Bronchial epithelial cell (primary cell): Measurements from ENCODE around the gene ALPL. TPM values are rescaled to one million over a fixed set of nuclear protein-coding genes. Genes with fewer than 3 reads are reported as not detected.
A peak's percentile ranks its signal among the peaks of the same experiment; 100 is the strongest.

ENCODE experiments used
- DNase-seq: peaks from one replicate; pipeline ENCODE4 v3.0.0-alpha.2; 2010; ENCODE audit warnings: low read depth
- FAIRE-seq: peaks from 2 replicates; lab custom pipeline; 2011; peaks lifted over from hg19 to GRCh38; lab: Jason Lieb, UNC
- H3K27me3 ChIP-seq: 2 replicates; pipeline ENCODE4 v1.5.1; 2011; ENCODE audit warnings: low read length; ENCODE audit not compliant: control insufficient read depth, insufficient read depth
- H3K36me3 ChIP-seq: 2 replicates; pipeline ENCODE4 v1.5.1; 2011; ENCODE audit warnings: low read length; ENCODE audit not compliant: control insufficient read depth, insufficient read depth
- H3K4me3 ChIP-seq: 2 replicates; pipeline ENCODE4 v1.5.1; 2011; ENCODE audit warnings: mild to moderate bottlenecking, low read depth, low read length, control low read depth
- total RNA-seq: library from RNA; depleted of rRNA; stranded (reverse); fragments of >200 nt; gene quantifications from 2 replicates; pipeline ENCODE4 v1.2.1, GENCODE V29; 2014
- TF ChIP-seq, protein P1 (sequence below): IDR thresholded peaks from 2 replicates; pipeline ENCODE4 v1.5.1; 2011; ENCODE audit warnings: mild to moderate bottlenecking, moderate library complexity, low read length, control low read depth, inconsistent platforms; ENCODE audit not compliant: insufficient read depth, severe bottlenecking

The ALPL gene
- total RNA-seq, 1 donor from 2014 or later = not detected

DNA sequence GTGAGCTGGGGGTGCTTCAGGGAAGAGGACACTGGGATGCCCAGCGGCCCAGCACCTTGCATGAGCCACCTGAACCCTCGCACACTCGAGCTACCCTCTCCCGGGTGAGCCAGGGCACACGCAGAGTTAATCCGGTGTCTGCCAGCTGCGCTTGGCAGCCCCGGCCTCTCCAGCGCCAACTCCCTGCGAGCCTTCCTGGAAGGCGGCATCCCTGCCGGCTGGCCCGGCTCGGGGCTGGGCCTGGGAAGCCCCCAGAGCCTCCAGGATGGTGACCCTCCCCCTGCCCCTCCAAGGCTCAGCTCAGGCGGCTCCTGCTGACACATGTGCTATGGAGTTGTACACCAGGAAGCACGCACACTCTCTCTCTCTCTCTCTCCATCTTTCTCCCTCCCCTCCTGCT, 111.3 kb downstream of the ALPL start:
- FAIRE-seq = no peak
- peaks cover 5% of the 10 kb centered on the region for H3K27me3 ChIP-seq

DNA sequence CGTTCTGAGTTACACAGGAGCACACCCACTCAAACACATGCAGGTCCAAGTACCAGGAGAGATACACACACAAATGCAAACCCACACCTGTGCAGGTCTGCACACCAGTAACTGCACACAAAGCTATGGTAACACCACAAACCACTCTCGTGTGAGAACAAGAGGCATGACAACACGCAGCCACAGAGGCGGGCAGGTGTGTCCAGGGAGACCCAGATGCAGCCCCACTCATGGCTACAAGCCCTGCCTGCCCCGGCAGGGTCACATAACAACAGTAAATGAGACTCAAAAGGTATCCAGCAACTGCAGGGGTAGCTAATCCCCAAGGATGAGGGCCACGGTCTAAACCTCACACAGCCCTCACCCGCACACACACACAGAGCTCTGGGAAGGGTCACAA, 111.8 kb downstream of the ALPL start:
- peaks cover 5% of the 10 kb centered on the region for H3K27me3 ChIP-seq
- no peak overlapping the region for H3K4me3 ChIP-seq
- FAIRE-seq (no peak), DNase-seq (no peak)
- TF ChIP-seq, protein P1, sequence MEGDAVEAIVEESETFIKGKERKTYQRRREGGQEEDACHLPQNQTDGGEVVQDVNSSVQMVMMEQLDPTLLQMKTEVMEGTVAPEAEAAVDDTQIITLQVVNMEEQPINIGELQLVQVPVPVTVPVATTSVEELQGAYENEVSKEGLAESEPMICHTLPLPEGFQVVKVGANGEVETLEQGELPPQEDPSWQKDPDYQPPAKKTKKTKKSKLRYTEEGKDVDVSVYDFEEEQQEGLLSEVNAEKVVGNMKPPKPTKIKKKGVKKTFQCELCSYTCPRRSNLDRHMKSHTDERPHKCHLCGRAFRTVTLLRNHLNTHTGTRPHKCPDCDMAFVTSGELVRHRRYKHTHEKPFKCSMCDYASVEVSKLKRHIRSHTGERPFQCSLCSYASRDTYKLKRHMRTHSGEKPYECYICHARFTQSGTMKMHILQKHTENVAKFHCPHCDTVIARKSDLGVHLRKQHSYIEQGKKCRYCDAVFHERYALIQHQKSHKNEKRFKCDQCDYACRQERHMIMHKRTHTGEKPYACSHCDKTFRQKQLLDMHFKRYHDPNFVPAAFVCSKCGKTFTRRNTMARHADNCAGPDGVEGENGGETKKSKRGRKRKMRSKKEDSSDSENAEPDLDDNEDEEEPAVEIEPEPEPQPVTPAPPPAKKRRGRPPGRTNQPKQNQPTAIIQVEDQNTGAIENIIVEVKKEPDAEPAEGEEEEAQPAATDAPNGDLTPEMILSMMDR = no peak
- no peaks in the 10 kb centered on the region for H3K36me3 ChIP-seq

More for the DNA sequence above, 111.3 kb downstream of the ALPL start:
- no peaks in the 10 kb centered on the region for H3K36me3 ChIP-seq
- DNase-seq = no peak
- TF ChIP-seq, protein P1 = no peak
- H3K4me3 ChIP-seq = no peak overlapping the region

- TF ChIP-seq, protein P1 = no peak
These were observed 112.7 kb downstream of the ALPL start for GRCh38 chr1:21621761-21622436.

DNA sequence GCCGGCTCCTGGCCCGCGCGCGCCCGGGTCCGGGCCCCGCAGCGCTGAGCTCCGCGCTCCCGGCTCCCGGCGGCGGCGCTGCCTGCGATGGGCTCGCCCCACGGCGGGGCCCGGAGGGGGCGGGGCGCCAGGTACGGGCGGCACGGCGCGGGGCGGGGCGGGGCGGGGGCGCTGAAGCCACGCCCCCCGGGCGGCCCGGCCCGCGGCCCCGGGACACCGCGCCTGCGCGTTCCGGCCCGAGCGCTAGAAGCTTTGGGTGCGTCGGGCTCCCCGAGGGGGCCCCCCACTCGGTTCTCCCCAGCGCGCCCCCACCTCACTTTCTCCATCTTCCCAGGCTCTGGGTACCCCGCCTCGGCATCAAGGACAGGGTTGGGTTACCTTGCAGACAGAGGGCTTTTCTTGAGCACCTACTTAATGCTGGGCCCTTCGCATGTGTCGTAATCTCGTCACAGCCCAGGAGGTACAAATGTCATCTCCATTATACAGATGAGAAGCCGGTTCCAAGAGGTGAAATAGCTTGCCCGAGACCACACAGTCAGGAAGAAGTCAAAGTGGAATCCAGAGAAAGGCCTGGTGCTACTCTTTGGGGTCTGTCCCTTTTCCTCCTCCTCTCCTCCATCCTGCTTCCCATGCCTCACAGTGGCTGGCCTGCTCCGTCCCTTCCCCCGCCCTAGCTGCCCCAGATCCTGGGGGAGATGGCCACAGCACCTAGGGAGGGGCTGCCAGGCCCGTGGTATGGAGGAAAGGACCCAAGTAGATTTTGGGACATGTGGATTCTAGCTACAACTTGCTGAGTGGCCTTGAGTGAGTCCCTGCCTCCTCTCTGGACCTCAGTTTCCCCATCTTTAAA, 113.5 kb downstream of the ALPL start:
- Histone ChIP-seq H3K4me3 (peak overlapping the region; percentile 23), H3K27me3 (peaks cover 5% of the 10 kb centered on the region), H3K36me3 (no peaks in the 10 kb centered on the region)
- FAIRE-seq (peak; percentile 23), DNase-seq (no peak)
- TF ChIP-seq, protein P1 = no peak

More at GRCh38 chr1:21621761-21622436, 112.7 kb downstream of the ALPL start:
- peaks cover 5% of the 10 kb centered on the region for H3K27me3 ChIP-seq
- FAIRE-seq (no peak), DNase-seq (peak; percentile 24)
- H3K4me3 ChIP-seq = peak overlapping the region; percentile 22
- no peaks in the 10 kb centered on the region for H3K36me3 ChIP-seq

DNA sequence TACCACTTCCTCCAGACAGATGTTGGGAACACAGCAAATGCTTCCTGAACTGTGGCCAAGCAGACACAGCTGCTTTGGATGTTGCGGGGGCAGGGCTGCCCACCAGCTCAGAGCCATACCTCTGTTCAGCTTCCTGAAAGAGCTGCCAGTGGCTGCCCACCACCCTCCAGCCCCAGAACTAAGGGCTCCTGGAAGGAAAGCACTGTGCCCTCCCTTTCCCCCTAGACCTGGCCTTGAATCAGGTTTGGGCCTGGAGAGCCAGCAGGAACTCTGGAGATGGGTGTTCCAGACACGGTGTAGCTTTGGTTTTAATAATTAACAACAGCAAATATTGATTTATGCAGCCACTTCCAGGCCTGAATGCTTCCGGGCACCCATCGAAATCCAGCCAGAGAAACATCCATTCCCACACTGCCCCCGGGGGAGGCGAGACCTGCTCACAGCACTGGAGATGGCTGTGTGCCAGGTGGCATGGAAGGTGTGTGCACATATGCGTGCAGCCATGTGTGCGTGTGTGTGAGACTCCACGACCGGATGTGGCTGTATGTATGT, 114.3 kb downstream of the ALPL start:
- FAIRE-seq = peak; percentile 55

More for the DNA sequence above, 114.3 kb downstream of the ALPL start:
- peaks cover 5% of the 10 kb centered on the region for H3K27me3 ChIP-seq
- peak; percentile 41 for DNase-seq
- H3K36me3 ChIP-seq = no peaks in the 10 kb centered on the region
- TF ChIP-seq, protein P1 = no peak
- H3K4me3 ChIP-seq = no peak overlapping the region
